HG03064 (cell line): ENCODE measurements around the gene COL8A2.

Experiments used
- ATAC-seq: cut with Tn5 transposase; IDR thresholded peaks from one replicate; pipeline ENCODE4 v1.9.1; 2021; ENCODE audit warnings: low read depth; ENCODE audit not compliant: unreplicated experiment

The COL8A2 gene

DNA sequence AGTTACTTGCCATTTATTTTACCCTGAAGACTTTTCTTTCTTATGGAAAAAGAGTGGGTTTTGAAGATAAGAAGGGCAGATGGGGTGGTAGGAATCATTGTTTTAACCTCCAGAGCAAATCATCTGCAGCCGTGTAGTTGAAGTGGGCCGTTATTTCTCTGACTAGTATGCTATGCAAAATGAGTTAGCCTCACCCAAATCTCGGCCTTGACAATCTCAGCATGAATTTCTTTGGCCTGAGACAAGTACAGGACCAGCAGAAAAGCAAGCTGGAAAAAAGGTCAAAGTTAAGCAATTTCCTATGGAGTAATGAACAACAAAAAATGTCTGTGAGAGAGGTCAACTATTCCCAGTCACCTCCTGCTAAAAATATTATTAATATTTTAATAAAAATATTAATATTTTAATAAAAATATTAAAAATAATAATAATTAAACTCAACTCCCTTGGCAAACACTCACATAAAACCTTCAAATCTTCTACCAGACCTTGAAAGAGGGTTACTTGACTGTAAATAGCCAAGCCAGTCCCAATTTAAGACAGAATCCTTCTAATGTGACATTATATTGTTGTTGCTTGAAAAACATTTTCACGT, 47.9 kb downstream of the COL8A2 start:
- ATAC-seq, result no peak

DNA sequence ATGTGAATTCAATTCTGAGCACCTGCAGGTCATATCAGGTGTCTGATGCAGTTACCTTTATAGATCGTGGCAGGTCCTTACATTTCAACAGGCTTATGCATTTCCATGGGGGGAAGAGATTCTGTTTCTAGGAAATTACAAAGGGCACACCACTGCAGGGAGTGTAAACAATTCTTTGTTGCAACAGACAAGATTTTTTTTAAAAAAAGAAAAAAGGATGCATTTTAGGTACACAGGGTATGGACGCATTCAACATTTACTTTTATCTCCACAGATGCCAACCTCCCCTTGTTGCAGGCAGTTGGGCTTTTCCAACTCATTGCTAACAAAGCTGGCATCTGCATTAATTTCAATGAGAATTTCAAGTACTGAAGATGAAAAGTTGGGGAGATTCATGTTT, 54.7 kb downstream of the COL8A2 start:
- ATAC-seq, result no peak

DNA sequence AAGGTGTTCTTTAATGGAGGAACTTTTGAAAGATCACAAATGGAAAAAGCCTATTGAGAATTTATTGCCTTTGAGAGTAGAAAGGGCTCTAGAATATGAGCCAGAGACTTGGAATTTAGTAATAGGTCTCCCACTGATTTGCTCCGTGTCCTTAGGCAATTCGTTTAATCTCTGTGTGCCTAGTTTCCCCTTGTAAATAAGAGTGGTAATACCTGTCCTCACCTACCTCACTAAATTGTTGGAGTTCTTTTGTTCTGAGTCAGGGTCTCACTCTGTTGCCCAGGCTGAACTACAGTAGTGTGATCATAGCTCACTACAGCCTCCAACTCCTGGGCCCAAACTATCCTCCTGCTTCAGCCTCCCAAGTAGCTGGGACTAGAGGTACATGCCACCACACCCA, 56.2 kb downstream of the COL8A2 start:
- ATAC-seq, result no peak

DNA sequence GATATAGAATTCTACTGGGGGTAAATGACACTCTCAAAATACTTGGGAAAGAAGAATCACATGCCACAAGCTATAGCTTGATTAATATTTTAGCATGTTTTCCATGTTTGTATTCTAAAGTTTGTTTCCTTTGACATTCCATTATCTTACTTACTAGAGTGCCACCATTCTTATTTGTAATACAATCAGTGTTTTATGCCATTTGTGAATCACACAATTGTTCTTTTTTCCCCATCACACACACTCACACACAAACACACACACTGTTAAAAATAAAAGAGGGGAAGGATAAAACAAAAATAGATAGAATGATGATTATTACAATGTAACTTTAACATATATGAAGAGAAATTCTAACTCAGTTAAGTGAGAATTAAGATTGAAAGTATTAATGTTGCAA, 57.2 kb downstream of the COL8A2 start:
- ATAC-seq, result no peak

DNA sequence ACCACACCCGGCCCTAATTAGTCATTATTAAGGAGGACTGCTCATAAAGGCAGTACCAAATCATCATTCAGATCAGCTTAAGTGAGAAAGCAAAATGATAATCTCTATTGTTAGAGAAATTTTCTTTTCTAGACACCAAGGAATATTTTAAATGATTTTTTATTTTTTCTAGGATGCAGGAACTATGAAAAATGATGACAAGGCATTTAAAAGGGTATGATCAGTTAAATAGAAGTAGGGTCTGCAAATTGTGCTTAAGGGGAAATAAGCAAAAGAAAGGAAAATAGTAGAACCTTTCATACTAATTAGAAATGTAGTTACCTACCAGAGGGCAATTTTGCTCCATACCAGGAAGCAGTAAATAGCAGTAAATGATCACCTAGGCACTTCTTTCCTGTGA, 62.7 kb downstream of the COL8A2 start:
- ATAC-seq, result no peak

DNA sequence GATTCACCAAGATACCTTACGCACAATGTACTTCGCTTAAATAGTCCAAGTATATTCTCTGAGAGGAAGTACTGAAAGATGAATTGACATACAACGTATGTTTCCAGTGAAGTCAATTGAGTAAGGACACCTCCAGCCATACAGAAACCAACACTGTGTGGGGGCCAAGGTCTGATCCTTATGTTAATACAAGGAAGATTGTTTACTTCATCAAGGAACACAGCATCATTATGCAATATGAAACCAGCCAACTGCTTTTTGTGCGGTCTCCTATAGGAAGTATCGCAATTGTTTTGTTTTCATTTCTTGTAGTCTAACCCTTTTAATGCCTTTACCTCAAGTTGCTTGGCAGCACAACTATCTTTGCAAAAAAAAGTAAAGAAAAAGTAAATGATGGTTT, 69.3 kb downstream of the COL8A2 start:
- ATAC-seq, result no peak

DNA sequence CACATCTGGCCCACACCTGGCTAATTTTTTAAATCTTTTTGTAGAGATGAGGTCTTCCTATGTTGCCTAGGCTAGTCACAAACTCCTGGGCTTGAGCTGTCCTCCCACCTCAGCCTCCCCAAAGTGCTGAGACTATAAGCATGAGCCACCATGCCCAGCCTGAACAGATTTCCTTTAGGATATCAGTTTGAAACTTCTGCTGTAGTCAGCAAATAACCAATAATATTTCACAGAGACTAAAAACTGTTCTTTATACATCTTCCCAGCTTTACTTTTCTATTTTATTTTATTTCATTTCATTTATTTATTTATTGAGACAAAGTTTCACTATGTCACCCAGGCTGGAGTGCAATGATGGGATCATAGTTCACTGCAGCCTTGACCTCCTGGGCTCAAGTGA, 71.0 kb downstream of the COL8A2 start:
- ATAC-seq, result no peak

DNA sequence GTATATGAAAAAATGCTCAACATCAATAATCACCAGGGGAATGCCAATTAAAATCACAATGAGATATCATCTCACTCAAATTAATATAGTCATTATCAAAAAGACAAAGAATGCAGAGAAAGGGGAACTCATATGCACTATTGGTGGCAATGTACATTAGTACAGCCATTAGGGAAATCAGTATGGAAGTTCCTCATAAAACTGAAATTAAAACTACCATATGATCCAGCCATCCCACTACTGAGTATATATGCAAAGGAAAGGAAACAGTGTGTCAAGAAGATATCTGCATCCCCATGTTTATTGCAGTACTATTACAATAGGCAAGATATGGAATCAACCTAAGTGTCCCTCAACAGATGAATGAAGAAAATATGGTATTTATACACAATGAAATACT, 73.2 kb downstream of the COL8A2 start:
- ATAC-seq, result no peak
